Activated T-cell treated with anti-CD3 and anti-CD28 coated beads, Interleukin-2, amount 50 U/mL, for 4 hours (primary cell): ENCODE data around the gene PIGL. TPM values are rescaled to one million over a fixed set of nuclear protein-coding genes. Genes with fewer than 3 reads are reported as not detected.
"Not testable (repeated sequence)": the region's sequence is repeated elsewhere in the genome, so short reads cannot be mapped to it uniquely, and the experiment has no call there.

ENCODE experiments used
- ATAC-seq, 2 donors: fragments of 200-7000 bp; cut with Tn5 transposase; one replicate each; pipeline ENCODE4 v1.10.0; 2021
- DNase-seq: peaks from one replicate; pipeline ENCODE4 v3.0.0-alpha.2; 2020
- H3K27me3 Mint-ChIP-seq: one replicate; pipeline ENCODE4 v1.8.0; 2021; ENCODE audit warnings: low read depth, mixed read lengths
- H3K36me3 Mint-ChIP-seq: one replicate; pipeline ENCODE4 v1.8.0; 2022; ENCODE audit warnings: mixed read lengths; ENCODE audit not compliant: insufficient read depth
- H3K4me1 Mint-ChIP-seq: one replicate; pipeline ENCODE4 v1.8.0; 2021; ENCODE audit warnings: low read depth, mixed read lengths
- H3K4me3 Mint-ChIP-seq: one replicate; pipeline ENCODE4 v1.8.0; 2021; ENCODE audit warnings: mild to moderate bottlenecking, moderate library complexity, mixed read lengths
- H3K9me3 Mint-ChIP-seq: one replicate; pipeline ENCODE4 v1.8.0; 2021; ENCODE audit warnings: mixed read lengths
- total RNA-seq, 3 donors: library from RNA; stranded (reverse); gene quantifications; one replicate each; pipeline ENCODE4 v1.2.1, GENCODE V29; 2021

The PIGL gene
- total RNA-seq, 3 donors from 2014 or later: 32.7 to 44.7 (median 35.0) TPM

DNA sequence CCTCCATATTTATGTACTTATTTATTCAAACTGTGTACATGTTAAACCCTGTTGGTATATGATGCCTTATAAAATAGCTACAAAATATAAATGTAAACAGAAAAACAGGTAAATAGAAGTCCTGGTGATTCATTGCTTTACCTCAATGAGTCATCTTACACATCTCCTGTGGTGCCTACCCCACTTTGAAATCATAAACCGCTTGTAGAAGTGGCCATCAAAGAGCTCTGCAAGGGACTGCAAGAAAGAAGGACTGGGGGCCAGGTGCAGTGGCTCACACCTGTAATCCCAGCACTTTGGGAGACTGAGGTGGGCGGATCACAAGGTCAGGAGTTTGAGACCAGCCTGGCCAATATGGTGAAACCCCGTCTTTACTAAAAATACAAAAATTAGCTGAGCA is 79.1 kb downstream of the PIGL start:
- H3K4me1 Mint-ChIP-seq: peaks cover 18% of the 10 kb centered on the region
- not testable (repeated sequence) for ATAC-seq, H3K4me3 Mint-ChIP-seq, H3K9me3 Mint-ChIP-seq, H3K36me3 Mint-ChIP-seq, DNase-seq, H3K27me3 Mint-ChIP-seq

DNA sequence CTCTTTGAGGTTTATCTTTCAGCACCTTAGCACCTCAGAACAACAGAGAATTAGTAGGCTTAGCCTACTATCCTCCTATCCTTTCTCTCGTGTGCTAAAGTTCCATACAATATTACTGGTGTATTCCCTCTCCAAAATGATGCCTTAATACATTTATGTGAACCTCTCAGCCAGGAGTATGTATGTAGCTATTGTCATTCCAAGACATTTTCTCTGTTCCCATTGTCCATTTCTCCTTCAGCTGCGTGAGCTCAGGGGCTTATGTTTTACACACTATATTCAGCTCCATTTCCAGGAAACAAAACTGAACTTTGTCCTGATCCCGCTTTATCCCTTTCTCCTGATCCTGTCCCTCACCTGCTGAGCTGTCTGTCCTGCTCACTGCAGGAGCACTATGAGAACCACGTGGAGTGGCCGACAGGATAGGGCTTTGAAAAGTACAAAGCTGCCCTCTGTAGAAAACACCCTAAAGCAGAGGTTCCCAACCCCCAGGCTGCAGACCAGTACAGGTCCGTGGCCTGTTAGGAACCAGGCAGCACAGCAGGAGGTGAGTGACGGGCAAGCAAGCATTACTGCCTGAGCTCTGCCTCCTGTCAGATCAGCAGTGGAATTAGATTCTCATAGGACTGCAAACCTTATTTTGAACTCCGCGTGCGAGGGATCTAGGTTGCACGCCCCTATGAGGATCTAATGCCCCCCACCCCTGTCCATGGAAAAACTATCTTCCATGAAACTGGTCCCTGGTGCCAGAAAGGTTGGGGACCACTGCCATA is 80.5 kb downstream of the PIGL start:
- Mint-ChIP-seq H3K36me3 (peaks cover 11% of the 10 kb centered on the region), H3K4me3 (no peak overlapping the region), H3K4me1 (peaks cover 18% of the 10 kb centered on the region), H3K9me3 (no peaks in the 10 kb centered on the region), H3K27me3 (no peaks in the 10 kb centered on the region)
- no peak for ATAC-seq
- no peak for DNase-seq

DNA sequence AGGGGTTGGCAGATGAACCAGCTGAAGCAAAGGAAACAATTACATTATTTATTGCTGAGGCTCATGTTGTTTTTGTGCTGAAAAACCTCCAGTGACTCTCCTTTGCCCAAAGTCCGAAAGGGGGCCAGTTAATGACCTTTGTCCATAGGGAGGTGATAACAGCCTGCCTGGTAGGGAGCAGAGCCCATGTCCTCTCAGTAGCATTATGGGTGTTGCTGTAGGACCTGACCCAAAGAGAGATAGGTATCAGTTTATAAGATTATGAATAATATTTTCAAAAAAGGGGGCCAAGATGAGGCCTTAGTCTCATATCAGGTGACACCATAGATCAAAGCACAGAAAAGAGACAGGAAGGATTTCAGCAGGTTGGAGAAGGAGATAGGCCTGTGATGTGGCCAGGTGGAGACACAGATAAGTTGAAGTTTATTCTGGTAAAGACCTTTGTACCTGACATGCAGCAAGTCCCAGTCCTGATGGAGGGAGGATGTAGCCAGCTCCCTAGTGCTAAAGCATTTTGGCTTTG is 81.2 kb downstream of the PIGL start:
- H3K36me3 Mint-ChIP-seq: peaks cover 9% of the 10 kb centered on the region

DNA sequence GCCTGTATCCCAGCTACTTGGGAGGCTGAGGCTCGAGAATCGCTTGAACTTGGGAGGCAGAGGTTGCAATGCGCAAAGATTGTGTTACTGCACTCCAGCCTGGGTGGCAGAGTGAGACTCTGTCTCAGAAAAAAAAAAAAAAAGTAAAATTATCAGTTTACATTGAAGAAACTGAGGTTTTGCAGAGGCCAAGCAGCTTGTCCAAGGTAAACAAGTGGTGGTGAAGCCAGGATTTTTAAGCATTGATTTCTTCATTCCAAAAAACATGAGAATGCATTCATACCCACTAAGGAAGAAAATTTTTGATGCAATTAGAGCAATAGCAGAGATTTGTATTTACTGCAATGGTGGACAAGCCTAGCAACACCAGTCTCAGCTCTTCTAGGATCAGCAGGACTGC is 83.5 kb downstream of the PIGL start:
- DNase-seq: no peak
- no peak overlapping the region for H3K4me3 Mint-ChIP-seq
- ATAC-seq: no peak
- peaks cover 9% of the 10 kb centered on the region for H3K36me3 Mint-ChIP-seq
- no peaks in the 10 kb centered on the region for H3K27me3 Mint-ChIP-seq
- peaks cover 18% of the 10 kb centered on the region for H3K4me1 Mint-ChIP-seq
- H3K9me3 Mint-ChIP-seq: no peaks in the 10 kb centered on the region

More for the DNA sequence above, 81.2 kb downstream of the PIGL start:
- DNase-seq (no peak), ATAC-seq (no peak)
- Mint-ChIP-seq H3K27me3 (no peaks in the 10 kb centered on the region), H3K4me1 (peaks cover 18% of the 10 kb centered on the region), H3K9me3 (no peaks in the 10 kb centered on the region), H3K4me3 (no peak overlapping the region)

DNA sequence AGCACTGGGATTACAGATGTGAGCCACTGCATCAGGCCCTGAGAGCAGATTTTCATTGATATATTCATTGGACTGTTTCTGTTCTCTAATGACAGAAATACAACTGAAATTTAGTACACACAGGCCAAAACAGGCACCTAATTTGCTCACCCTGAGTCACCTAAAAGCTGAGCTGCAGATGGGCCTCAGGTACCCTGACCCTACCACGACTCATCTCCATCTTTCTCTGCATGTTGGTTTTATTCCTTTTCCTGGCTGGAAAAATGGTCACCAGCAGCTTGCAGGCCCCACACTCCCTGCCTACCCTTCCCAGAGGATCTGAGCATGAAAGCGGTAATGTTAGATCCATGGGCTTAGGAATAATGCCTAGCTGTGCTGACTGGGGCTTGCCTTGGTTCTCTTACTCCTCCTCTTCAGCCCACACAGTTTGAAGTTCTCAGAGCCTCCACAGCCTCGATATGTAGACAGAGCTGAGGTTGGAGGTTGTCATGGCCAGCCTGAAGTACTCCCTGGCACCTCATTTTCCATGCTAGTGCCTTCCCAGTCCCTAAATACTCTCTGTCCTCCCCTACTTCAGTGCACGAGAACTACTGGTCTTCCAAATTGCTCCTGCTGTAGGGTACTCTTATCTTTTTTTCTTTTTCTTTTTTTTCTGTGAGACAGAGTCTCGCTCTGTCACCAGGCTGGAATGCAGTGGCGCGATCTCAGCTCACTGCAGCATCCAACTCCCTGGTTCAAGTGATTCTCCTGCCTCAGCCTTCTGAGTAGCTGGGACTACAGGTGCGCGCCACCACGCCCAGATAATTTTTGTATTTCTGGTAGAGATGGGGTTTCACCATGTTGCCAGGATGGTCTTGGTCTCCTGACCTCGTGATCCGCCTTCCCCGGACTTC is 85.2 kb downstream of the PIGL start:
- Mint-ChIP-seq H3K36me3 (peaks cover 10% of the 10 kb centered on the region), H3K9me3 (no peaks in the 10 kb centered on the region), H3K4me3 (no peak overlapping the region), H3K27me3 (no peaks in the 10 kb centered on the region), H3K4me1 (peaks cover 15% of the 10 kb centered on the region)
- DNase-seq: no peak
- ATAC-seq: no peak

DNA sequence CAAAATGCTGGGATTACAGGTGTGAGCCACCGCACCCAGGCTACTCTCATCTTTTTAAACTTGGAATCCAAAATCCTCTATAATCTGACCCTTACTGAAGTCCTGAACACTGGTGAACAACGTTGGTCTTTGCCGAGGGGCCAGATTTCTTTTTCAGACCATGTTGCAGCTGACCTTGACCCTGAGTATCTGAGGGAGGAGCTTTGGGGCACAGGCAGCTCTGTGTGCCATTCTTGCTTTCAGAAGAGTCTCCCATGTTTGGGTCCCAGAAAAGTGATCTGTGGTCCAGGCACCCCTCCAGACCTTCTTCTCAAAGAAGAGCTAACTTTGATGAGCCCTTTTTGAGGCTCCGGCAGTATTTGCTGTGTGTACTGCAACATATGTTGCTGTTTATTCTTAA is 85.8 kb downstream of the PIGL start:
- H3K27me3 Mint-ChIP-seq: no peaks in the 10 kb centered on the region
- H3K36me3 Mint-ChIP-seq: peaks cover 10% of the 10 kb centered on the region
- DNase-seq (no peak), ATAC-seq (no peak)
- H3K9me3 Mint-ChIP-seq: no peaks in the 10 kb centered on the region
- H3K4me3 Mint-ChIP-seq: no peak overlapping the region
- peaks cover 9% of the 10 kb centered on the region for H3K4me1 Mint-ChIP-seq

DNA sequence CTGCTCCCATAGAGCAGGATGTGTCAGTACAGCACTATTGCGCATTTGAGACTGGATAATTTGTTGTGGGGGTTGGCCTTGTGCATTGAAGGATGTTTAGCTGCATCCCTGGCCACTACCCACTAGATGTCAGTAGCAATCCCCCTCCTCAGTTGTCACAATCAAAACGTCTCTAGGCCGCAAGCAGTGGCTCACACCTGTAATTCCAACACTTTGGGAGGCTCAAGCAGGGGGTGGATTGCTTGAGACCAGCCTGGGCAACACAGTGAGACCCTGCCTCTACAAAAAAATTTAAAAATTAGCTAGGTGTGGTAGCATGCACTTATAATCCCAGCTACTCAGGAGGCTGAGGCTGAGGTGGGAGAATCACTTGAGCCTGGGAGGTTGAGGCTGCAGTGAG is 87.8 kb downstream of the PIGL start:
- no peaks in the 10 kb centered on the region for H3K27me3 Mint-ChIP-seq
- peaks cover 10% of the 10 kb centered on the region for H3K36me3 Mint-ChIP-seq
- no peaks in the 10 kb centered on the region for H3K9me3 Mint-ChIP-seq
- DNase-seq (no peak), ATAC-seq (no peak)
- H3K4me1 Mint-ChIP-seq: no peaks in the 10 kb centered on the region
- no peak overlapping the region for H3K4me3 Mint-ChIP-seq

DNA sequence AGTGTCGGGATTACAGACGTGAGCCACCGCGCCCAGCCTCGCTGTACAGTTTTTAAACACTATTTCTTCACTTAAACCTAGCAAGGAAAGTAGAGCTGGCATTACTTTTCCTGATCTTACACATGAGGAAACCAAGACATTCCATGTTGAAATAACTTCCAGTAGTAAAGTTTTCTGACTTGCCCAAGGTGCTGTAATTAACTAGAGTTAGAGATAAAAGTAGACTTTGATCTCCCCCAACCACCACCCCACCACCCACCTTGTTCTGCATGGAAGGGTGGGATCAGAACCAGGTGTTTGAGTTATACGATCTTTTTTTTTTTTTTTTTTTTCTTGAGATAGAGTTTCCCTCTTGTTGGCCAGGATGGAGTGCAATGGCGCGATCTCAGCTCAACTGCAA is 89.2 kb downstream of the PIGL start:
- Mint-ChIP-seq H3K4me3 (no peak overlapping the region), H3K4me1 (peaks cover 10% of the 10 kb centered on the region), H3K27me3 (no peaks in the 10 kb centered on the region), H3K36me3 (peaks cover 15% of the 10 kb centered on the region), H3K9me3 (no peaks in the 10 kb centered on the region)
- no peak for DNase-seq
- no peak for ATAC-seq

DNA sequence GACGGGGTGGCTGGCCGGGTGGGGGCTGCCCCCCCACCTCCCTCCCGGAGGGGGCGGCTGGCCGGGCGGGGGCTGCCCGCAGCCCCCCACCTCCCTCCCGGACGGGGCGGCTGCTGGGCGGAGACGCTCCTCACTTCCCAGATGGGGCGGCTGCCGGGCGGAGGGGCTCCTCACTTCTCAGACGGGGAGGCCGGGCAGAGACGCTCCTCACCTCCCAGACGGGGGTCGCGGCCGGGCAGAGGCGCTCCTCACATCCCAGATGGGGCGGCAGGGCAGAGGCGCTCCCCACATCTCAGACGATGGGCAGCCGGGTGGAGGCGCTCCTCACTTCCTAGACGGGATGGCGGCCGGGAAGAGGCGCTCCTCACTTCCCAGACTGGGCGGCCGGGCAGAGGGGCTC is 95.1 kb downstream of the PIGL start:
- peaks cover 24% of the 10 kb centered on the region for H3K36me3 Mint-ChIP-seq
- H3K9me3 Mint-ChIP-seq, H3K4me3 Mint-ChIP-seq, H3K27me3 Mint-ChIP-seq, ATAC-seq, DNase-seq: not testable (repeated sequence)
- H3K4me1 Mint-ChIP-seq: peaks cover 13% of the 10 kb centered on the region

DNA sequence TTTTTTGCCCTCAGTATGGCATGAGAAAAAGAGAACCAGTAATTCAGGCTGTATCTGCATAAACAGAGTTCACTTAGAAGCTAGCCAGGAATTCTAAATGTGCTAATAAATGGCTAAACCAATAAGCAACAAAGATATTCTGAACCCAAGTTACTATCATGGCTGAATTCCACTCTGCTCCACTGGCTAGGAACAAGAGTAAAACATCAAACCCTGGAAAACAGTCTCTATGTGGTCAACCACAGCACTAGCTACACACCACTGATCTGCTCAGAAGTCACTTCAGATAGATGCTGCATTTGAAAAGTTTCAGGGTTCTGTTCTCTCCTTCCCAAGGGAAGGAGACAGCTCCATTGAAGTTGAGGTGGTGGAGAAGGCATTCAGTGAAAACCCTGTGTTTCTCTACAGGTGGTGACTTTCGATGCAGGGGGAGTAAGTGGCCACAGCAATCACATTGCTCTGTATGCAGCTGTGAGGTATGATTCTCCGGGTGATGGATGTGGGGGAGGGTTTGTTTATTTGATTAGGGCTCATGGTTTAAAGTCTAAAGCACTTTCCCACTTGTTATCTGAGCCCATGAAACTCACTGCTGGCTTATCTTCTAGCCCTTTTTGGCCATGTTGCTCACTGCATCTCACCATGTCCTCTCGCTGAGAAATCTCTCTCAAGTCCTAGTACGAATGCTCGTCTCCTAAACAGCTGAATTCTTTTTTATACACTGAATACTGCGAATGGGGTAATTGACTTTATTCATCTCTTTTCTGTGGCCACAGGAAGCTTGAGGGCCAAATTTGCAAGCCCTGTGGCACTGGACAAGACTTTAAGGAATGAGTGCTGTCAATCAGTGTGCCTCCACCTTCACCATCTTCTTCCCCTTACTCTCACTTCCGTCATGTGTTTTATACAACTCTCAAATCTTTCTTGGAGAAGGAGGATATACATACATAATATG is 96.4 kb downstream of the PIGL start:
- H3K4me1 Mint-ChIP-seq: peaks cover 13% of the 10 kb centered on the region
- ATAC-seq (no peak), DNase-seq (no peak)
- no peaks in the 10 kb centered on the region for H3K9me3 Mint-ChIP-seq
- no peaks in the 10 kb centered on the region for H3K27me3 Mint-ChIP-seq
- no peak overlapping the region for H3K4me3 Mint-ChIP-seq
- H3K36me3 Mint-ChIP-seq: peaks cover 24% of the 10 kb centered on the region

DNA sequence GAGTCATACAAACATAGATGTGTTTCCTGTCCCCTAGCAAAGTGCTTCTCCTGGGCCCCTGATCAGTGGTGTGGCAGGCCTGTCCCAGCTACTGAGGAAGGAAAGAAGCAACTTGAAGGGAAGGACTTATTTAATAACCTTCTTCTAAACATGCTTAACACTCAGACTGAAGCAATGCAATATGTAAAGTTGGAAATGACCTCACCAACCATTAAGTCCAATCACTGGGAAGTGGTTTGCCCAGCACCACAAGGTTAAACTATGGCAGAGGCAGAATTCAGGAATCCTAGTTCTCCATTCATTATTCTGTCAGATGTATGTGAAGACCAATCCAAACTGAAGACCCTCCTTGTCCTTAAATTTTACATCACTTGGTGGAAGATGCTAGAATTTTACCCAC is 97.2 kb downstream of the PIGL start:
- ATAC-seq (no peak), DNase-seq (no peak)
- Mint-ChIP-seq H3K4me3 (no peak overlapping the region), H3K9me3 (no peaks in the 10 kb centered on the region), H3K27me3 (no peaks in the 10 kb centered on the region), H3K4me1 (peaks cover 13% of the 10 kb centered on the region), H3K36me3 (peaks cover 25% of the 10 kb centered on the region)

DNA sequence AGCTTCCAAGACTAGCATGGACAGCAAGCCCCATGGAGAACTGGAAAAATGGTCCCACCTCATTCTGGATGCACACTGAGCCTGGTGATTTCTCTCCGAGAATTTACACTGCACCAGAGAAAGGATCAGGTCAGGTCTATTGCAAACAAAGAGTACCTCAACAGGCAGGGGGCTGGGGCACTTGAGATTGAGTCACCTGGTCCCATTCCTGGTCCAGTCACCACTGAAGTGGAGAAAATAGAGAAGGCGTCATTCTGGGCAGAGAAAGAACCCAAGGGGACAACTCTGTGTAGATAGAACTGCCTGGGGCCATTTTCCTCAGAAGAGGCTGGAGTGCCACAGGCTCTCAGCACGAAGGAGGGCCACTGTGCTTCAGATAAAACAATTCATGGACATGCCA is 97.8 kb downstream of the PIGL start:
- H3K36me3 Mint-ChIP-seq: peaks cover 26% of the 10 kb centered on the region

DNA sequence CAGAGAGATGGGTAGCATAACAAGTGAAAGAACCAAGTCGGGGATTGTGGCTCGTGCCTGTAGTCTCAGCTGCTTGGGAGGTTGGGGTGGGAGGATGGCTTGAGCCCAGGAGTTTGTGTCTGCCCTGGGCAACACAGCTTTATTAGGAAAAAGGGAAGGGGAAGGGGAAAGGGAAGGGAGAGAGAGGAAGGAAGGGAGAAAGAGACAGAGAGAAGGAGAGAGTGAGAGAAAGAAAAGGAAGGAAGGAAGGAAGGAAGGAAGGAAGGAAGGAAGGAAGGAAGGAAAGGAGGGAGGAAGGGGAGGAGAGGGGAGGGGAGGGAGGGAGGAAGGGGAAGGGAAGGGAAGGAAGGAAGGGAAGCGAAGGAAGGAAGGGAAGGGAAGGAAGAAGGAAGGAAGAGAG is 103.0 kb downstream of the PIGL start:
- no peak for ATAC-seq
- Mint-ChIP-seq H3K27me3 (no peaks in the 10 kb centered on the region), H3K9me3 (no peaks in the 10 kb centered on the region)

More for the DNA sequence above, 97.8 kb downstream of the PIGL start:
- DNase-seq: no peak
- H3K27me3 Mint-ChIP-seq: no peaks in the 10 kb centered on the region
- H3K4me3 Mint-ChIP-seq: no peak overlapping the region
- peaks cover 13% of the 10 kb centered on the region for H3K4me1 Mint-ChIP-seq
- ATAC-seq: no peak
- no peaks in the 10 kb centered on the region for H3K9me3 Mint-ChIP-seq

DNA sequence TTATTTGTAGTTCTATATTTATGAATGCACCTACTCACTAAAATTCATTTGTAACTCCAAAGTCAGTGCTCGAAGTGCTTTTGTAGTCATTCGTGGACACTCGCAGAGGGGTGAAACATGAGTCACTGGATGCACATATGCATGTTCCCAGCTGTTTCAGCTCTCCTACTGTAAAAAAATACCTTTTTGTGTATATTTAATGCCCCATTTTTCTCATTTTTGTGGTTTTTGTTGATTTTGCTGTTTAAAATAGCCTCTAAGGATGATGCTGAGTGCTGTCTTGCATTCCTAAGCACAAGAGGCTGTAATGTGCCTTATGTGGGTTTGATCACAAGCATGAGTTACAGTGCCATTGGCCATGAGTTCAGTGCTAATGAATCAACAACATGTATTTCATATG is 105.6 kb downstream of the PIGL start:
- DNase-seq (no peak), ATAC-seq (no peak)
- Mint-ChIP-seq H3K9me3 (no peaks in the 10 kb centered on the region), H3K36me3 (peaks cover 22% of the 10 kb centered on the region), H3K27me3 (no peaks in the 10 kb centered on the region), H3K4me3 (no peak overlapping the region), H3K4me1 (no peaks in the 10 kb centered on the region)

More for the DNA sequence above, 103.0 kb downstream of the PIGL start:
- Mint-ChIP-seq H3K36me3 (peaks cover 20% of the 10 kb centered on the region), H3K4me3 (no peak overlapping the region), H3K4me1 (no peaks in the 10 kb centered on the region)
- no peak for DNase-seq
